ENCODE results near the gene PDE3A. TPM values are rescaled to one million over a fixed set of nuclear protein-coding genes. Genes with fewer than 3 reads are reported as not detected.

The PDE3A gene
- total RNA-seq, 1 experiment from 2014 or later = 0.12 TPM

GRCh38 chr12:20476551-20476950 lies 108.2 kb downstream of the PDE3A start (continued):
- TF ChIP-seq ZBTB33 (IDR thresholded peaks at IDR 0.05; ENCODE audit: extremely low read depth, insufficient replicate concordance, low read length) (no peak), MAX (IDR thresholded peaks at IDR 0.05) (no peak), EGR1 (IDR thresholded peaks at IDR 0.05; ENCODE audit: low read depth) (no peak), ATF3 (IDR thresholded peaks at IDR 0.05) (no peak), EZH2 (IDR thresholded peaks at IDR 0.05) (no peak), REST (IDR thresholded peaks at IDR 0.05; ENCODE audit: low read depth) (no peak)

GRCh38 chr12:20477255-20477654 lies 108.9 kb downstream of the PDE3A start:
- no TSS peak for BruUV-seq (replicated peaks)
- ChIA-PET CTCF (no interaction called here), POLR2A (no interaction called here), RAD21 (ENCODE audit: low non-redundant PET in 1 of 2, low total read pairs in 2 of 2, uncharacterized antibody in 2 of 2, unreplicated experiment in 2 of 2) (no interaction called here)
- Histone ChIP-seq H3K36me3 (ENCODE audit: control insufficient read depth in 1 of 2, insufficient read depth in 2 of 2, low read length in 2 of 2) (no peaks in the 10 kb centered on the region), H3K27me3 (ENCODE audit: insufficient read depth, low read length) (no peaks in the 10 kb centered on the region), H3K4me3 (replicated peaks in 1 of 2; ENCODE audit: low read depth in 1 of 2, low read length in 2 of 2) (no peak overlapping the region), H3K9me2 (ENCODE audit: insufficient read depth) (no peaks in the 10 kb centered on the region), H2AFZ (ENCODE audit: low read depth, low read length, poor library complexity, severe bottlenecking) (no peak overlapping the region), H4K20me1 (ENCODE audit: insufficient read depth) (no peaks in the 10 kb centered on the region), H3K9ac (ENCODE audit: low read length) (no peak overlapping the region), H3K9me3 (ENCODE audit: control insufficient read depth in 1 of 2, insufficient read depth in 1 of 2, low read depth in 1 of 2, low read length in 2 of 2) (no peaks in the 10 kb centered on the region), H3K4me2 (ENCODE audit: low read length) (no peak overlapping the region), H3K4me1 (ENCODE audit: control insufficient read depth in 1 of 2, insufficient read depth in 2 of 2, low read length in 2 of 2) (no peaks in the 10 kb centered on the region), H3K79me2 (ENCODE audit: insufficient read depth, low read length) (no peaks in the 10 kb centered on the region), H3K27ac (ENCODE audit: low read depth, low read length) (no peak overlapping the region)
- intact Hi-C loops (cut with micrococcal nuclease) = no loop called here
- ATAC-seq = no peak
- no peak for TF ChIP-seq SRF (IDR thresholded peaks at IDR 0.05; ENCODE audit: low read depth)
- no peak for TF ChIP-seq ZNF274 (IDR thresholded peaks at IDR 0.05; ENCODE audit: low read depth, low read length)
- no peak for TF ChIP-seq SIN3A (IDR thresholded peaks at IDR 0.05; ENCODE audit: low read depth)
- no peak for TF ChIP-seq MAX (IDR thresholded peaks at IDR 0.05)
- no peak for TF ChIP-seq EZH2phosphoT487 (IDR thresholded peaks at IDR 0.05; ENCODE audit: borderline replicate concordance)
- no peak for TF ChIP-seq REST (IDR thresholded peaks at IDR 0.05; ENCODE audit: low read depth)
- DNase-seq (ENCODE audit: low read depth, low spot score) = no peak

All from HCT116 (cell line).